ENCODE measurements around the gene B2M. TPM values are rescaled to one million over a fixed set of nuclear protein-coding genes. Genes with fewer than 3 reads are reported as not detected.
"Not testable (repeated sequence)": the region's sequence is repeated elsewhere in the genome, so short reads cannot be mapped to it uniquely, and the experiment has no call there.

Gene B2M
- 2,498 and 2,773 TPM in 2 replicates for total RNA-seq (2014; rRNA removed; shearing (Covaris generic))

GRCh38 chr15:44711096-44711742 lies at the start of gene B2M, which contains the start of gene PATL2:
B2M (plus strand) TSS chr15:44711517; CDS start chr15:44711547, 30 bp downstream.
PATL2 (minus strand) TSS chr15:44711323; CDS start chr15:44676490, 34,833 bp downstream.
- peak; percentile 96 for DNase-seq (ENCODE audit: low spot score)

- DNase-seq (ENCODE audit: low spot score) = no peak
Observed at GRCh38 chr15:44661576-44661975, 49.7 kb upstream of the B2M start.

GRCh38 chr15:44662478-44663409 lies 48.6 kb upstream of the B2M start:
- DNase-seq (ENCODE audit: low spot score) = peak; percentile 62

- peak; percentile 93 for DNase-seq (ENCODE audit: low spot score)
Observed at GRCh38 chr15:44663410-44664308, 47.7 kb upstream of the B2M start, which contains the start of gene SPG11. SPG11 (minus strand) TSS chr15:44663662; CDS start chr15:44663647, 15 bp downstream.

- no peak for DNase-seq (ENCODE audit: low spot score)
Observed at GRCh38 chr15:44666210-44667038, 44.9 kb upstream of the B2M start.

- DNase-seq (ENCODE audit: low spot score) = no peak
Observed at GRCh38 chr15:44667039-44667360, 44.3 kb upstream of the B2M start.

GRCh38 chr15:44668921-44669320 lies 42.4 kb upstream of the B2M start:
- no peak for DNase-seq (ENCODE audit: low spot score)

- no peak for DNase-seq (ENCODE audit: low spot score)
Observed at GRCh38 chr15:44670087-44670950, 41.0 kb upstream of the B2M start.

GRCh38 chr15:44673639-44674038 lies 37.7 kb upstream of the B2M start:
- no peak for DNase-seq (ENCODE audit: low spot score)

- DNase-seq (ENCODE audit: low spot score) = no peak
Observed at GRCh38 chr15:44675911-44676310, 35.4 kb upstream of the B2M start.

GRCh38 chr15:44676676-44677075 lies 34.6 kb upstream of the B2M start:
- no peak for DNase-seq (ENCODE audit: low spot score)

- DNase-seq (ENCODE audit: low spot score) = no peak
Observed at GRCh38 chr15:44682211-44682610, 29.1 kb upstream of the B2M start.

GRCh38 chr15:44682809-44683682 lies 28.3 kb upstream of the B2M start:
- DNase-seq (ENCODE audit: low spot score) = peak; percentile 60

GRCh38 chr15:44689318-44689717 lies 22.0 kb upstream of the B2M start:
- DNase-seq (ENCODE audit: low spot score) = not testable (repeated sequence)

- DNase-seq (ENCODE audit: low spot score) = not testable (repeated sequence)
Observed at GRCh38 chr15:44690245-44690644, 21.1 kb upstream of the B2M start.

GRCh38 chr15:44692659-44693058 lies 18.7 kb upstream of the B2M start:
- DNase-seq (ENCODE audit: low spot score) = no peak

- no peak for DNase-seq (ENCODE audit: low spot score)
Observed at GRCh38 chr15:44694416-44694815, 16.9 kb upstream of the B2M start.

- DNase-seq (ENCODE audit: low spot score) = no peak
Observed at GRCh38 chr15:44695294-44695693, 16.0 kb upstream of the B2M start.

GRCh38 chr15:44697014-44697413 lies 14.3 kb upstream of the B2M start:
- DNase-seq (ENCODE audit: low spot score) = no peak

Data from A172 (cell line).